B cell (primary cell): ENCODE results near the gene AGAP1. TPM values are rescaled to one million over a fixed set of nuclear protein-coding genes. Genes with fewer than 3 reads are reported as not detected.

Source experiments
- ATAC-seq: fragments of 200-7000 bp; cut with Tn5 transposase; one replicate; pipeline ENCODE4 v1.10.0; 2021; ENCODE audit warnings: low read depth, mild to moderate bottlenecking, moderate number of reproducible peaks, moderate library complexity
- CTCF ChIA-PET: fragments of 350-600 bp; sonication (Branson Sonifier 250); formaldehyde crosslinking; loops from one replicate; lab custom pipeline; 2021; ENCODE audit warnings: antibody characterized with exemption, inconsistent platforms; lab: Charles Lee
- POLR2A ChIA-PET: fragments of 350-600 bp; sonication (Branson Sonifier 250); formaldehyde crosslinking; loops from one replicate; lab custom pipeline; 2021; ENCODE audit warnings: antibody characterized with exemption; lab: Charles Lee
- DNase-seq: peaks from one replicate; pipeline ENCODE4 v3.0.0; 2013
- H2AFZ ChIP-seq: 2 replicates; pipeline ENCODE4 v1.6.1; 2012; ENCODE audit warnings: mild to moderate bottlenecking, low read depth, low read length; ENCODE audit not compliant: insufficient read depth, poor library complexity, severe bottlenecking
- H3K27ac ChIP-seq, 2 donors: 1 replicate in 1 of 2; 2 replicates in 1 of 2; pipeline ENCODE4 v1.5.1; 2012 to 2013; ENCODE audit warnings: low read length in 2 of 2, mild to moderate bottlenecking in 2 of 2, moderate library complexity in 1 of 2
- H3K27me3 ChIP-seq, 4 experiments: fragments of 200-600 bp in 1 of 4; sonication (generic) in 1 of 4; replicated peaks in 1 of 4; 1 replicate in 2 of 4; 2 replicates in 2 of 4; pipeline versions ENCODE4 v1.6.1 to v1.7.0; 2013 to 2016; ENCODE audit warnings: low read length in 3 of 4, mild to moderate bottlenecking in 2 of 4, mixed read lengths in 1 of 4, moderate library complexity in 1 of 4; ENCODE audit not compliant: insufficient read depth in 4 of 4, control insufficient read depth in 3 of 4; ENCODE audit errors: control extremely low read depth in 1 of 4
- H3K36me3 ChIP-seq, 2 experiments: replicated peaks in 1 of 2; 1 replicate in 1 of 2; 2 replicates in 1 of 2; pipeline versions ENCODE4 v1.6.1 to v1.7.1; 2013; ENCODE audit warnings: low read length in 1 of 2; ENCODE audit not compliant: insufficient read depth in 2 of 2, control insufficient read depth in 1 of 2; ENCODE audit errors: control extremely low read depth in 1 of 2, extremely low read depth in 1 of 2
- H3K4me1 ChIP-seq, 2 donors: fragments of 200-600 bp in 1 of 2; sonication (generic) in 1 of 2; 1 replicate in 1 of 2; 2 replicates in 1 of 2; pipeline versions ENCODE4 v1.5.1 to v1.6.1; 2013 to 2017; ENCODE audit warnings: low read length in 2 of 2; ENCODE audit not compliant: control insufficient read depth in 2 of 2, insufficient read depth in 2 of 2
- H3K4me2 ChIP-seq: replicated peaks from 2 replicates; pipeline ENCODE3; 2012; ENCODE audit warnings: mild to moderate bottlenecking, low read depth, low read length; ENCODE audit not compliant: poor library complexity, severe bottlenecking
- H3K4me3 ChIP-seq, 5 experiments: fragments of 200-600 bp in 1 of 5; sonication (generic) in 1 of 5; 1 replicate in 3 of 5; 2 replicates in 2 of 5; pipeline versions ENCODE4 v1.5.1 to v1.7.0; 2011 to 2016; ENCODE audit warnings: low read length in 4 of 5, mild to moderate bottlenecking in 4 of 5, low read depth in 2 of 5, control low read depth in 1 of 5, moderate library complexity in 1 of 5; ENCODE audit not compliant: insufficient read depth in 1 of 5; ENCODE audit errors: control extremely low read depth in 1 of 5, extremely low read depth in 1 of 5
- H3K79me2 ChIP-seq: fragments of 200-600 bp; sonication (generic); one replicate; pipeline ENCODE4 v1.6.0; 2016; ENCODE audit warnings: low read length; ENCODE audit not compliant: control insufficient read depth, insufficient read depth
- H3K9ac ChIP-seq: fragments of 200-600 bp; sonication (generic); 2 replicates; pipeline ENCODE4 v1.6.1; 2017; ENCODE audit warnings: mild to moderate bottlenecking, low read length, moderate library complexity
- H3K9me3 ChIP-seq, 3 donors: one replicate each; pipeline versions ENCODE4 v1.6.1 to v1.7.1; 2013; ENCODE audit warnings: low read length in 2 of 3; ENCODE audit not compliant: control insufficient read depth in 2 of 3, insufficient read depth in 1 of 3; ENCODE audit errors: control extremely low read depth in 1 of 3
- H4K20me1 ChIP-seq: 2 replicates; pipeline ENCODE4 v1.6.0; 2012; ENCODE audit warnings: mild to moderate bottlenecking, low read length; ENCODE audit not compliant: insufficient read depth, control insufficient read depth, poor library complexity, severe bottlenecking
- H3K27ac Mint-ChIP-seq: one replicate; pipeline ENCODE4 v1.8.0; 2021; ENCODE audit warnings: mixed read lengths
- H3K27me3 Mint-ChIP-seq: one replicate; pipeline ENCODE4 v1.8.0; 2021; ENCODE audit warnings: mixed read lengths
- H3K4me1 Mint-ChIP-seq: one replicate; pipeline ENCODE4 v1.8.0; 2021; ENCODE audit warnings: mixed read lengths
- H3K4me3 Mint-ChIP-seq: one replicate; pipeline ENCODE4 v1.8.0; 2021; ENCODE audit warnings: mixed read lengths
- H3K9me3 Mint-ChIP-seq: one replicate; pipeline ENCODE4 v1.8.0; 2022; ENCODE audit warnings: mixed read lengths; ENCODE audit not compliant: insufficient read depth
- CTCF ChIP-seq: fragments of 200-600 bp; IDR thresholded peaks from one replicate; pipeline ENCODE4 v1.8.0; 2022; ENCODE audit warnings: antibody characterized with exemption, mild to moderate bottlenecking
- EZH2 ChIP-seq: IDR thresholded peaks from 2 replicates; pipeline ENCODE4 v1.6.1; 2012; ENCODE audit warnings: borderline replicate concordance, low read depth, mild to moderate bottlenecking, moderate library complexity, low read length; ENCODE audit not compliant: insufficient read depth, poor library complexity, severe bottlenecking
- WGBS: methylation state at CpG from one replicate; pipeline ENCODE4 v1.1.5; 2013; ENCODE audit warnings: missing lambda C conversion rate; ENCODE audit not compliant: insufficient coverage; 5-methylcytosine and 5-hydroxymethylcytosine counted together
- intact Hi-C: fragments of 100-400 bp; cut with micrococcal nuclease; formaldehyde crosslinking; loops from one replicate; pipeline ENCODE4 v1.10.0; 2022
- polyA plus RNA-seq: library from polyadenylated mRNA; depleted of rRNA; stranded (reverse); fragments of >200 nt; gene quantifications from 2 replicates; pipeline ENCODE4 v1.2.3, GENCODE V29; 2012
- total RNA-seq, 2 donors: library from RNA; stranded (reverse); fragments of 120-200 nt in 1 of 2; gene quantifications; 1 replicate in 1 of 2; 2 replicates in 1 of 2; pipeline versions ENCODE4 v1.2.3 to v1.2.4, GENCODE V29; 2013 to 2022

The AGAP1 gene
- total and polyA plus RNA-seq, 2 donors (not counting 1 experiment from before 2014, with no cell fraction given) = 0.01 TPM; not detected in 1

- Mint-ChIP-seq H3K4me1 (no peaks in the 10 kb centered on the region), H3K4me3 (no peak overlapping the region), H3K27ac (no peak overlapping the region), H3K27me3 (peaks cover 3% of the 10 kb centered on the region), H3K9me3 (no peaks in the 10 kb centered on the region)
- Histone ChIP-seq H3K27ac (no peak overlapping the region), H4K20me1 (no peaks in the 10 kb centered on the region), H3K27me3 (no peaks in the 10 kb centered on the region), H3K79me2 (no peaks in the 10 kb centered on the region), H2AFZ (no peak overlapping the region), H3K36me3 (no peaks in the 10 kb centered on the region), H3K4me2 (no peak overlapping the region), H3K9me3 (no peaks in the 10 kb centered on the region), H3K9ac (no peak overlapping the region), H3K4me1 (no peaks in the 10 kb centered on the region), H3K4me3 (no peak overlapping the region)
- intact Hi-C loops = no loop called here
- ATAC-seq = no peak
- 71% methylated on average over 11 of the region's 11 CpGs for WGBS
- no peak for DNase-seq
- POLR2A ChIA-PET = no interaction called here
- TF ChIP-seq CTCF (no peak), EZH2 (no peak)
- CTCF ChIA-PET = no interaction called here
These were observed 98.6 kb downstream of the AGAP1 start for GRCh38 chr2:235592430-235592829.

- WGBS = 96% methylated on average over 3 of the region's 6 CpGs
- no peak for ATAC-seq
- Histone ChIP-seq H3K4me1 (no peaks in the 10 kb centered on the region), H3K4me2 (no peak overlapping the region), H3K9ac (no peak overlapping the region), H3K4me3 (no peak overlapping the region), H2AFZ (no peak overlapping the region), H3K27me3 (no peaks in the 10 kb centered on the region), H3K9me3 (no peaks in the 10 kb centered on the region), H3K79me2 (no peaks in the 10 kb centered on the region), H3K27ac (no peak overlapping the region), H3K36me3 (no peaks in the 10 kb centered on the region), H4K20me1 (no peaks in the 10 kb centered on the region)
- H3K27me3 Mint-ChIP-seq = peaks cover 3% of the 10 kb centered on the region
- H3K27ac Mint-ChIP-seq = no peak overlapping the region
- no peaks in the 10 kb centered on the region for H3K9me3 Mint-ChIP-seq
- TF ChIP-seq EZH2 (no peak), CTCF (no peak)
- intact Hi-C loops = no loop called here
- DNase-seq = no peak
- POLR2A ChIA-PET = no interaction called here
- no peaks in the 10 kb centered on the region for H3K4me1 Mint-ChIP-seq
- no peak overlapping the region for H3K4me3 Mint-ChIP-seq
- CTCF ChIA-PET = no interaction called here
These were observed 99.0 kb downstream of the AGAP1 start for GRCh38 chr2:235592836-235593235.
